Measurements from ENCODE around the gene NRCAM.
A peak's percentile ranks its signal among the peaks of the same experiment; 100 is the strongest.

The NRCAM gene

DNA sequence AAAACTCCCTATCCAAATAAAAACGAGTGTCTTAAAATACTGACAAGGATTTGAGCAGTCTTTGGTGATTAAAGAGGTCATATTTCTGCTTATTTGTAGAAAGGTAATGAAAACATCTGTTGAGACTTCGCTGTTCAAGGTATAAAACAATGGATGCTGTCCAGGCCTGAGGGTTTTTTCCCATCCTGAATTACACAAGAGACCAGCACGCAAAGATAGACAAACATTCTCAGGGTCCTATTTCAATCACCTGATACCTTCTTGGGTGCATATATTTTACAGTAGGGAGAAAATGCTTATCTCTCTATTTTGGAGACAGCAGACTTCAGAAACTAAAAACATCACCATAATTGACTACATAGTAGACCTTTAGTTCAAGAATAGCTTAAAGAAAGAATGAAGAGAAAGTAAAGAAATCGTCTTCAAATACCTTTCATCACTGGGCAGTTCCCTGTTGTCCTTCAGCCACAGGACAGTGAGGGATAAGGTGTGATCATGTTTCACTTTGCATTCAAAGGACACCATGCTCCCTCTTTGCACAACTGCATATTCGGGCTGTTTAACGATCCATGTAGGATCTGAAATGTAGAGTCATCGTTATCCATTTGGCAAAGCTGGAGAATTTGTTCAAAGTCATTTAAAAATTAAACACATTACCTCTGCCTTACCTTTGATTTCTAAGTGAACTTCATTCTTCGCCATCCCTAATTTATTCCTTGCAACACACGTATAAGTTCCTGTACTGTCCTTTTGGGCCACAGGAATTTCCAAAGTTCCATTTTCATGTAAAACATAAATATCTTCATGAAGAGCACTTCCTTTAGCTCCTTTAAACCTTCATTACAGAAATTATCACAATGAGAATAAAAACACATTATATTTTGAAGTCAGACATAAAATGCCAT is 262.4 kb downstream of the NRCAM start:
- DNase-seq (ENCODE audit: low spot score): no peak
- TF ChIP-seq, protein P1, sequence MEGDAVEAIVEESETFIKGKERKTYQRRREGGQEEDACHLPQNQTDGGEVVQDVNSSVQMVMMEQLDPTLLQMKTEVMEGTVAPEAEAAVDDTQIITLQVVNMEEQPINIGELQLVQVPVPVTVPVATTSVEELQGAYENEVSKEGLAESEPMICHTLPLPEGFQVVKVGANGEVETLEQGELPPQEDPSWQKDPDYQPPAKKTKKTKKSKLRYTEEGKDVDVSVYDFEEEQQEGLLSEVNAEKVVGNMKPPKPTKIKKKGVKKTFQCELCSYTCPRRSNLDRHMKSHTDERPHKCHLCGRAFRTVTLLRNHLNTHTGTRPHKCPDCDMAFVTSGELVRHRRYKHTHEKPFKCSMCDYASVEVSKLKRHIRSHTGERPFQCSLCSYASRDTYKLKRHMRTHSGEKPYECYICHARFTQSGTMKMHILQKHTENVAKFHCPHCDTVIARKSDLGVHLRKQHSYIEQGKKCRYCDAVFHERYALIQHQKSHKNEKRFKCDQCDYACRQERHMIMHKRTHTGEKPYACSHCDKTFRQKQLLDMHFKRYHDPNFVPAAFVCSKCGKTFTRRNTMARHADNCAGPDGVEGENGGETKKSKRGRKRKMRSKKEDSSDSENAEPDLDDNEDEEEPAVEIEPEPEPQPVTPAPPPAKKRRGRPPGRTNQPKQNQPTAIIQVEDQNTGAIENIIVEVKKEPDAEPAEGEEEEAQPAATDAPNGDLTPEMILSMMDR (IDR thresholded peaks at IDR 0.05; ENCODE audit: poor library complexity, severe bottlenecking): no peak

DNA sequence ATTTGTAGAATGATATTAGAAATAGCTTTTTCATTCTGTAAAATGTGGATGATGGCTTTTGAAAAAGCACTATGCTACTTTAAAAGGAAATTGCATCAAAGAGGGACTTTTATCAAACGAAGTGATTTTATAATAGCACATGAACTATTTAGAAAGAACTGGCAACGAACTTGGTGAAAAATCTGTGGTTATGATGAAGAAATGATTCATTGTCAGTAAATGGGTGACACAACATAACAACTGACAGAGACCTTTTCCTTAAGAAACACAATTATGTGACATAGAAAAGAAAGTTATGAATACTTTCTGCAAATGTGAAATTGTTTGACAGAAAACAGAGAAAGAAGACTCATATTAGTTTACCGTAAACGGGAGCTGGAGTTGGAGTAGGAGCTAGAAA is 265.3 kb downstream of the NRCAM start:
- Histone ChIP-seq H3K36me3 (ENCODE audit: low read depth) (no peaks in the 10 kb centered on the region), H3K9me3 (ENCODE audit: severe bottlenecking) (peaks cover 4% of the 10 kb centered on the region), H3K4me3 (ENCODE audit: severe bottlenecking) (no peak overlapping the region), H3K27ac (ENCODE audit: poor library complexity, severe bottlenecking) (no peak overlapping the region), H3K4me1 (ENCODE audit: insufficient read depth, poor library complexity, severe bottlenecking) (peaks cover 23% of the 10 kb centered on the region), H3K27me3 (ENCODE audit: insufficient read depth, poor library complexity, severe bottlenecking) (no peaks in the 10 kb centered on the region)
- DNase-seq (ENCODE audit: low spot score) (no peak), ATAC-seq (ENCODE audit: low read depth) (no peak)
- TF ChIP-seq, protein P1 (IDR thresholded peaks at IDR 0.05; ENCODE audit: poor library complexity, severe bottlenecking): no peak

More for the DNA sequence above, 262.4 kb downstream of the NRCAM start:
- H3K27ac ChIP-seq (ENCODE audit: poor library complexity, severe bottlenecking): no peak overlapping the region
- H3K36me3 ChIP-seq (ENCODE audit: low read depth): no peaks in the 10 kb centered on the region
- H3K4me1 ChIP-seq (ENCODE audit: insufficient read depth, poor library complexity, severe bottlenecking): peaks cover 21% of the 10 kb centered on the region
- peak; percentile 58; the same call in 2 of the 3 replicates for ATAC-seq (ENCODE audit: low read depth)
- no peak overlapping the region for H3K4me3 ChIP-seq (ENCODE audit: severe bottlenecking)
- H3K27me3 ChIP-seq (ENCODE audit: insufficient read depth, poor library complexity, severe bottlenecking): no peaks in the 10 kb centered on the region
- H3K9me3 ChIP-seq (ENCODE audit: severe bottlenecking): peaks cover 4% of the 10 kb centered on the region

DNA sequence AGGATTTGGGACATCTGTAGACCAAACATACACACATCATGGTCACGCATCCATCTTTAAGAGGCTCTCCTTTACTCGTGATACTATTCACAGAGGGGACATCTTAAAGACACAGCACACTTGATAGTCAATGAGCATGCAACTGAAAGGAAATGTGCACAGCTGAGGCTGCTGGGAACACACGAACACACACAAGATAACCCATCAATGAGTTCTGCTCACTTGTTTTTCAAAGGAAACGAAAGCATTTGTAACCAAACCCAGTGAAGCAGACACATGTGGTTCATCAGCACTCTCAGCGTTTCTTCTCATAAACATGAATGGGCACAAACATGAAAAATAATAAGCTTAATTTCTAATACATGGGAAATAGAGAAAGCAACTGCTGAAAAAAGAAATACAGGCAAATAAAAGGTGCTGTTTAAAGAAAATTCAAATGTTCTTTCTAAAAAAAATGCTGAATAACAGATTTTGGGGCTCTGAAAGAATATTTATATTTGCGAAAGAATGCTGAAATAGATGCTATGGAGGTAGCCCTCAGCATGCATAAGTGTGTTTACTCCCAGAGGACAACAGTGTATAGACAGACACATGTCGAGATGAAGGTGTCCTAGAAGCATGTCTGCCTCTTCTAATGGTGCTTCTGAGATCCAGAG is 266.4 kb downstream of the NRCAM start:
- Histone ChIP-seq H3K27me3 (ENCODE audit: insufficient read depth, poor library complexity, severe bottlenecking) (no peaks in the 10 kb centered on the region), H3K27ac (ENCODE audit: poor library complexity, severe bottlenecking) (no peak overlapping the region), H3K36me3 (ENCODE audit: low read depth) (no peaks in the 10 kb centered on the region), H3K9me3 (ENCODE audit: severe bottlenecking) (peaks cover 4% of the 10 kb centered on the region), H3K4me1 (ENCODE audit: insufficient read depth, poor library complexity, severe bottlenecking) (peaks cover 23% of the 10 kb centered on the region), H3K4me3 (ENCODE audit: severe bottlenecking) (no peak overlapping the region)
- no peak for DNase-seq (ENCODE audit: low spot score)
- no peak for ATAC-seq (ENCODE audit: low read depth)
- TF ChIP-seq, protein P1 (IDR thresholded peaks at IDR 0.05; ENCODE audit: poor library complexity, severe bottlenecking): no peak

DNA sequence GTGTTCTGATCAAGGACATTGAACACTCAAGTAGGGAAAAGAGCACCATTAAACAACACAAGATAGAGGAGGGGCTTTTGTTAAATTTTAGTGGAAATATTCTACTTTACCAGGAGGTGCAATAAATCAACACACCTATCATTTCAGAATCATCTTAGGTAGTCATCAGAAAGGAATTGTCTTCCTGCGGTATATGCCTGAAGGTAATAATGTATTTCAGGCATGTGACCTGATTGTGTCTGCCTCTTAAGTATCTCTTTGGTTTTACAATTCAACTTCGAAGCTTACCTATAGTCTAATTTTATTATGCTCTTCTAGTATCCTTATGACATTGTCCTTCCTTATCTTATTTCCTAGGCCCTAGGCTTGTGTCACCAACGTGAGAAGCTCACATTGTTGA is 267.5 kb downstream of the NRCAM start:
- TF ChIP-seq, protein P1 (IDR thresholded peaks at IDR 0.05; ENCODE audit: poor library complexity, severe bottlenecking): no peak
- peaks cover 20% of the 10 kb centered on the region for H3K4me1 ChIP-seq (ENCODE audit: insufficient read depth, poor library complexity, severe bottlenecking)
- ATAC-seq (ENCODE audit: low read depth) (peak; percentile 75), DNase-seq (ENCODE audit: low spot score) (no peak)
- H3K9me3 ChIP-seq (ENCODE audit: severe bottlenecking): peaks cover 4% of the 10 kb centered on the region
- no peaks in the 10 kb centered on the region for H3K36me3 ChIP-seq (ENCODE audit: low read depth)
- peak overlapping the region; percentile 54 for H3K27ac ChIP-seq (ENCODE audit: poor library complexity, severe bottlenecking)
- H3K27me3 ChIP-seq (ENCODE audit: insufficient read depth, poor library complexity, severe bottlenecking): no peaks in the 10 kb centered on the region
- no peak overlapping the region for H3K4me3 ChIP-seq (ENCODE audit: severe bottlenecking)

All from RWPE2 (cell line).